Measurements from ENCODE around the gene PDLIM1. TPM values are rescaled to one million over a fixed set of nuclear protein-coding genes. Genes with fewer than 3 reads are reported as not detected.

PDLIM1 gene
- total RNA-seq, 1 experiment from 2014 or later, result 115 TPM

GRCh38 chr10:95289921-95290421, 832 bp downstream of the PDLIM1 start:
- Mint-ChIP-seq H3K27me3 (ENCODE audit: low read depth) (peaks cover 37% of the 10 kb centered on the region), H3K4me3 (peak overlapping the region; percentile 88 to 93), H3K9me3 (no peaks in the 10 kb centered on the region), H3K4me1 (peaks cover 45 to 47% of the 10 kb centered on the region in 2 experiments), H3K36me3 (ENCODE audit: insufficient read depth in 1 of 3, low read depth in 3 of 3) (peaks cover 0 to 9% (median 3%) of the 10 kb centered on the region in 3 experiments; a peak in 4 of 7 replicates), H3K27ac (peak overlapping the region in 1 of 3 experiments; percentile 68; a peak in 4 of 7 replicates)
- no peak overlapping the region for H2BK12ac ChIP-seq (ENCODE audit: insufficient read length, low read depth, low read length)
- H4K20me1 ChIP-seq (ENCODE audit: control insufficient read depth, insufficient read depth, insufficient read length), result no peaks in the 10 kb centered on the region
- no peak overlapping the region for H3K56ac ChIP-seq (ENCODE audit: insufficient read length, low read depth, low read length)
- no peak overlapping the region for H4K8ac ChIP-seq (replicated peaks; ENCODE audit: insufficient read length, low read depth, low read length)
- H4K5ac ChIP-seq (ENCODE audit: insufficient read length, low read depth, low read length), result no peak overlapping the region
- WGBS (ENCODE audit: extremely low coverage, insufficient read length, low lambda C conversion rate), result no CpG with 5 or more reads among the region's 14 CpGs
- no peaks in the 10 kb centered on the region for H3K27me3 ChIP-seq (ENCODE audit: insufficient read depth, low read length)
- peaks cover 12% of the 10 kb centered on the region for H3K23me2 ChIP-seq (ENCODE audit: insufficient read length, low read depth, low read length, poor library complexity, severe bottlenecking)
- no peak for DNase-seq
- H3K27ac ChIP-seq (ENCODE audit: insufficient read length, low read depth, low read length), result no peak overlapping the region
- H3K79me1 ChIP-seq (ENCODE audit: insufficient read depth, low read depth, low read length, poor library complexity, severe bottlenecking), result no peaks in the 10 kb centered on the region
- no peak overlapping the region for H3T11ph ChIP-seq (ENCODE audit: low read length)
- peak overlapping the region; percentile 83 for H3K14ac ChIP-seq (ENCODE audit: insufficient read depth, low read length)
- no peak overlapping the region for H2BK15ac ChIP-seq (ENCODE audit: low read depth, low read length)
- no peak overlapping the region for H2AFZ ChIP-seq (ENCODE audit: low read length)
- TF ChIP-seq CTCF (conservative IDR thresholded peaks at IDR 0.05), result no peak
- H3K9ac ChIP-seq (ENCODE audit: extremely low read depth, insufficient read length, low read length), result peak overlapping the region; percentile 70
- peak overlapping the region; percentile 94 for H3K4me2 ChIP-seq (ENCODE audit: insufficient read depth, insufficient read length, low read length)
- H3K9me3 ChIP-seq (ENCODE audit: control insufficient read depth, low read depth, low read length), result no peaks in the 10 kb centered on the region
- no peak overlapping the region for H3K23ac ChIP-seq (ENCODE audit: insufficient read length, low read depth, low read length)
- H2AK5ac ChIP-seq (ENCODE audit: insufficient read length, low read length), result no peak overlapping the region
- peaks cover 18% of the 10 kb centered on the region; the same call in 1 of the 2 replicates for H3K79me2 ChIP-seq (ENCODE audit: insufficient read depth, low read length)
- no peak overlapping the region for H4K91ac ChIP-seq (ENCODE audit: insufficient read length, low read depth, low read length)
- H3K18ac ChIP-seq (ENCODE audit: insufficient read length, low read depth, low read length), result peak overlapping the region; percentile 27
- no peak overlapping the region for H2BK5ac ChIP-seq (ENCODE audit: insufficient read length, low read length)
- H2BK120ac ChIP-seq (ENCODE audit: low read depth, low read length, poor library complexity, severe bottlenecking), result no peak overlapping the region
- 0 out of 2 replicates have a peak, but pooled peaks cover 5% of the 10 kb centered on the region for H3K4me1 ChIP-seq (ENCODE audit: insufficient read depth, low read length)
- no peak overlapping the region for H3K4ac ChIP-seq (ENCODE audit: low read depth, low read length)
- no peak overlapping the region for H2BK20ac ChIP-seq (ENCODE audit: low read depth, low read length, poor library complexity, severe bottlenecking)
